Measurements from ENCODE around the gene HIVEP3. TPM values are rescaled to one million over a fixed set of nuclear protein-coding genes. Genes with fewer than 3 reads are reported as not detected.

HIVEP3 gene
- total and polyA plus RNA-seq, 3 experiments from 2014 or later = 15.1 to 24.0 (median 23.0) TPM

- no peak overlapping the region for H3K27ac ChIP-seq (ENCODE audit: low read depth, low read length)
- H3K27me3 ChIP-seq (ENCODE audit: insufficient read depth, low read length, poor library complexity, severe bottlenecking) = no peaks in the 10 kb centered on the region
- H3K4me3 ChIP-seq (ENCODE audit: low read length) = no peak overlapping the region
- Mint-ChIP-seq H3K36me3 (peaks cover 7 to 9% (median 8%) of the 10 kb centered on the region in 3 donors), H3K4me1 (no peaks in the 10 kb centered on the region), H3K4me3 (no peak overlapping the region), H3K27me3 (no peaks in the 10 kb centered on the region), H3K27ac (peak overlapping the region in 1 of 8 donors; percentile 83), H3K9me3 (no peaks in the 10 kb centered on the region)
- H3K36me3 ChIP-seq (ENCODE audit: insufficient read depth, low read length) = no peaks in the 10 kb centered on the region
- no peaks in the 10 kb centered on the region for H3K9me3 ChIP-seq (ENCODE audit: low read length)
- H3K4me1 ChIP-seq (ENCODE audit: insufficient read depth, low read length) = no peaks in the 10 kb centered on the region
- DNase-seq = no peak
- CTCF ChIA-PET = no interaction called here
- POLR2A ChIA-PET = no interaction called here
Observed at GRCh38 chr1:41589395-41589794, 329.3 kb downstream of the HIVEP3 start.

GRCh38 chr1:41588334-41588875, 330.3 kb downstream of the HIVEP3 start:
- Histone ChIP-seq H3K27ac (ENCODE audit: low read depth, low read length) (no peak overlapping the region), H3K36me3 (ENCODE audit: insufficient read depth, low read length) (no peaks in the 10 kb centered on the region), H3K9me3 (ENCODE audit: low read length) (no peaks in the 10 kb centered on the region), H3K27me3 (ENCODE audit: insufficient read depth, low read length, poor library complexity, severe bottlenecking) (no peaks in the 10 kb centered on the region), H3K4me3 (ENCODE audit: low read length) (no peak overlapping the region), H3K4me1 (ENCODE audit: insufficient read depth, low read length) (no peaks in the 10 kb centered on the region)
- DNase-seq = no peak
- Mint-ChIP-seq H3K27ac (no peak overlapping the region), H3K4me1 (no peaks in the 10 kb centered on the region), H3K4me3 (no peak overlapping the region), H3K27me3 (no peaks in the 10 kb centered on the region), H3K9me3 (no peaks in the 10 kb centered on the region), H3K36me3 (peaks cover 7 to 18% (median 8%) of the 10 kb centered on the region in 3 donors)
- ChIA-PET POLR2A (no interaction called here), CTCF (no interaction called here)

- no peaks in the 10 kb centered on the region for H3K4me1 ChIP-seq (ENCODE audit: insufficient read depth, low read length)
- Mint-ChIP-seq H3K9me3 (no peaks in the 10 kb centered on the region), H3K4me3 (no peak overlapping the region), H3K27me3 (no peaks in the 10 kb centered on the region), H3K4me1 (no peaks in the 10 kb centered on the region), H3K36me3 (peaks cover 7 to 19% (median 8%) of the 10 kb centered on the region in 3 donors), H3K27ac (no peak overlapping the region)
- H3K4me3 ChIP-seq (ENCODE audit: low read length) = no peak overlapping the region
- no peak overlapping the region for H3K27ac ChIP-seq (ENCODE audit: low read depth, low read length)
- CTCF ChIA-PET = no interaction called here
- H3K9me3 ChIP-seq (ENCODE audit: low read length) = no peaks in the 10 kb centered on the region
- no peaks in the 10 kb centered on the region for H3K27me3 ChIP-seq (ENCODE audit: insufficient read depth, low read length, poor library complexity, severe bottlenecking)
- POLR2A ChIA-PET = no interaction called here
- no peak for DNase-seq
- H3K36me3 ChIP-seq (ENCODE audit: insufficient read depth, low read length) = no peaks in the 10 kb centered on the region
Observed at GRCh38 chr1:41587791-41588190, 330.9 kb downstream of the HIVEP3 start.

GRCh38 chr1:41586230-41586629, 332.5 kb downstream of the HIVEP3 start:
- H3K4me3 Mint-ChIP-seq = no peak overlapping the region
- peaks cover 4 to 26% (median 7%) of the 10 kb centered on the region in 3 donors for H3K36me3 Mint-ChIP-seq
- H3K4me3 ChIP-seq (ENCODE audit: low read length) = no peak overlapping the region
- no peaks in the 10 kb centered on the region for H3K27me3 ChIP-seq (ENCODE audit: insufficient read depth, low read length, poor library complexity, severe bottlenecking)
- H3K4me1 ChIP-seq (ENCODE audit: insufficient read depth, low read length) = no peaks in the 10 kb centered on the region
- POLR2A ChIA-PET = no interaction called here
- CTCF ChIA-PET = no interaction called here
- H3K27ac Mint-ChIP-seq = no peak overlapping the region
- no peaks in the 10 kb centered on the region for H3K27me3 Mint-ChIP-seq
- DNase-seq = no peak
- H3K9me3 ChIP-seq (ENCODE audit: low read length) = no peaks in the 10 kb centered on the region
- H3K9me3 Mint-ChIP-seq = no peaks in the 10 kb centered on the region
- H3K36me3 ChIP-seq (ENCODE audit: insufficient read depth, low read length) = no peaks in the 10 kb centered on the region
- H3K27ac ChIP-seq (ENCODE audit: low read depth, low read length) = no peak overlapping the region
- H3K4me1 Mint-ChIP-seq = peaks cover 0 to 4% (median under 1%) of the 10 kb centered on the region in 3 donors

GRCh38 chr1:41583658-41584547, 334.8 kb downstream of the HIVEP3 start:
- Histone ChIP-seq H3K9me3 (ENCODE audit: low read length) (no peaks in the 10 kb centered on the region), H3K4me3 (ENCODE audit: low read length) (no peak overlapping the region), H3K27ac (ENCODE audit: low read depth, low read length) (no peak overlapping the region), H3K36me3 (ENCODE audit: insufficient read depth, low read length) (no peaks in the 10 kb centered on the region), H3K4me1 (ENCODE audit: insufficient read depth, low read length) (no peaks in the 10 kb centered on the region), H3K27me3 (ENCODE audit: insufficient read depth, low read length, poor library complexity, severe bottlenecking) (no peaks in the 10 kb centered on the region)
- H3K4me1 Mint-ChIP-seq = peaks cover 3 to 14% (median 9%) of the 10 kb centered on the region in 3 donors
- ChIA-PET CTCF (no interaction called here), POLR2A (no interaction called here)
- H3K4me3 Mint-ChIP-seq = no peak overlapping the region
- peaks cover 0 to 1% (median 0%) of the 10 kb centered on the region in 5 donors for H3K9me3 Mint-ChIP-seq
- no peak for DNase-seq
- H3K36me3 Mint-ChIP-seq = peaks cover 0 to 35% (median 4%) of the 10 kb centered on the region in 3 donors
- no peaks in the 10 kb centered on the region for H3K27me3 Mint-ChIP-seq
- peak overlapping the region in 1 of 8 donors; percentile 87 for H3K27ac Mint-ChIP-seq

GRCh38 chr1:41582851-41583657, 335.7 kb downstream of the HIVEP3 start:
- Histone ChIP-seq H3K27ac (ENCODE audit: low read depth, low read length) (no peak overlapping the region), H3K4me3 (ENCODE audit: low read length) (no peak overlapping the region), H3K36me3 (ENCODE audit: insufficient read depth, low read length) (no peaks in the 10 kb centered on the region), H3K4me1 (ENCODE audit: insufficient read depth, low read length) (no peaks in the 10 kb centered on the region), H3K9me3 (ENCODE audit: low read length) (no peaks in the 10 kb centered on the region), H3K27me3 (ENCODE audit: insufficient read depth, low read length, poor library complexity, severe bottlenecking) (no peaks in the 10 kb centered on the region)
- ChIA-PET CTCF (interaction anchor here (1.1 kb wide), 1 partner anchor 9 kb away, joined by 3 read pairs; no protein-coding TSS in a partner anchor), POLR2A (interaction anchor here (0.6 kb wide), 1 partner anchor 1107 kb away, joined by 3 read pairs; no protein-coding TSS in a partner anchor)
- Mint-ChIP-seq H3K4me1 (peaks cover 5 to 14% (median 9%) of the 10 kb centered on the region in 3 donors), H3K27me3 (no peaks in the 10 kb centered on the region), H3K36me3 (peaks cover 0 to 35% (median 4%) of the 10 kb centered on the region in 3 donors), H3K27ac (peak overlapping the region in 1 of 8 donors; percentile 3), H3K4me3 (no peak overlapping the region), H3K9me3 (peaks cover 0 to 1% (median 0%) of the 10 kb centered on the region in 5 donors)
- DNase-seq = no peak

- peaks cover 5 to 14% (median 9%) of the 10 kb centered on the region in 3 donors for H3K4me1 Mint-ChIP-seq
- H3K36me3 ChIP-seq (ENCODE audit: insufficient read depth, low read length) = no peaks in the 10 kb centered on the region
- H3K36me3 Mint-ChIP-seq = peaks cover 0 to 35% (median 4%) of the 10 kb centered on the region in 3 donors
- POLR2A ChIA-PET = interaction anchor here (0.6 kb wide), 1 partner anchor 1107 kb away, joined by 3 read pairs; no protein-coding TSS in a partner anchor
- H3K27me3 ChIP-seq (ENCODE audit: insufficient read depth, low read length, poor library complexity, severe bottlenecking) = no peaks in the 10 kb centered on the region
- CTCF ChIA-PET = interaction anchor here (1.1 kb wide), 1 partner anchor 8 kb away, joined by 3 read pairs; no protein-coding TSS in a partner anchor
- H3K27ac Mint-ChIP-seq = peak overlapping the region in 2 of 8 donors; percentile 3 to 55
- H3K4me3 Mint-ChIP-seq = no peak overlapping the region
- no peaks in the 10 kb centered on the region for H3K27me3 Mint-ChIP-seq
- H3K9me3 Mint-ChIP-seq = peaks cover 0 to 1% (median 0%) of the 10 kb centered on the region in 5 donors
- no peak for DNase-seq
- no peaks in the 10 kb centered on the region for H3K9me3 ChIP-seq (ENCODE audit: low read length)
- no peak overlapping the region for H3K27ac ChIP-seq (ENCODE audit: low read depth, low read length)
- H3K4me3 ChIP-seq (ENCODE audit: low read length) = no peak overlapping the region
- no peaks in the 10 kb centered on the region for H3K4me1 ChIP-seq (ENCODE audit: insufficient read depth, low read length)
Observed at GRCh38 chr1:41582351-41582750, 336.4 kb downstream of the HIVEP3 start.
